Measurements from ENCODE around the gene INPP5D.

- TF ChIP-seq CTCF (IDR thresholded peaks at IDR 0.05): no peak
- TF ChIP-seq EZH2 (IDR thresholded peaks at IDR 0.05; ENCODE audit: borderline replicate concordance, insufficient read depth, low read depth, low read length, poor library complexity, severe bottlenecking): no peak
Observed at GRCh38 chr2:233072838-233073237, 12.7 kb downstream of the INPP5D start.
